Keratinocyte (primary cell): ENCODE results near the gene ANKRD28.

Source experiments
- CTCF ChIP-seq, 3 experiments: IDR thresholded peaks in 1 of 3; conservative IDR thresholded peaks in 1 of 3; optimal IDR thresholded peaks in 1 of 3; 2 replicates in 2 of 3; 3 replicates in 1 of 3; pipeline versions ENCODE3 to v1.5.1; 2011; ENCODE audit warnings: low read length in 3 of 3, mild to moderate bottlenecking in 3 of 3, moderate library complexity in 2 of 3, control low read depth in 1 of 3, inconsistent platforms in 1 of 3; ENCODE audit not compliant: insufficient read depth in 2 of 3; ENCODE audit errors: extremely low read depth in 1 of 3
- EZH2 ChIP-seq: IDR thresholded peaks from one replicate; pipeline ENCODE4 v1.6.1; 2012; ENCODE audit warnings: inconsistent platforms, mild to moderate bottlenecking, low read length, moderate library complexity

DNA sequence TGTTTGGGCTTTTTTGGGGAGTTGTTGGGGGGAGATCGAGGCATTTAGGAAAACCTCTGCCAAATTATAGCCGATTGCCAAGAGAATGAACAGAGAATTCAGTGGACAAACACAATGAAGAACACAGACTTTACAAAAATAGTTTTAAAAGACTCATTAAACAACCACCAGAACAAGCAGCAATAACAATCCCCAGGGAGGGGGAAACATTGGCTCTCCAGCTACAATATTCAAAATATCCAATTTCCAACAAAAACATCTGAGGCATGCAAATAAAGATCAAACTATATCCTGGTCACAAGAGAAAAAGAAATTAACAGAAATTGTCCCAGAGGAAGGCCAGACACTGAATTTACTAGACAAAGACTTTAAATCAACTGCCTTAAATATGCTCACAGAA lies 24.5 kb upstream of the ANKRD28 start:
- no peak for TF ChIP-seq CTCF (optimal IDR thresholded peaks at IDR 0.05 in 1 of 3, IDR thresholded peaks at IDR 0.05 in 1 of 3, conservative IDR thresholded peaks at IDR 0.05 in 1 of 3; ENCODE audit: extremely low read depth in 1 of 3, insufficient read depth in 2 of 3, low read length in 3 of 3)
- TF ChIP-seq EZH2 = no peak
